ENCODE data around the gene CCDC85C.

The CCDC85C gene

DNA sequence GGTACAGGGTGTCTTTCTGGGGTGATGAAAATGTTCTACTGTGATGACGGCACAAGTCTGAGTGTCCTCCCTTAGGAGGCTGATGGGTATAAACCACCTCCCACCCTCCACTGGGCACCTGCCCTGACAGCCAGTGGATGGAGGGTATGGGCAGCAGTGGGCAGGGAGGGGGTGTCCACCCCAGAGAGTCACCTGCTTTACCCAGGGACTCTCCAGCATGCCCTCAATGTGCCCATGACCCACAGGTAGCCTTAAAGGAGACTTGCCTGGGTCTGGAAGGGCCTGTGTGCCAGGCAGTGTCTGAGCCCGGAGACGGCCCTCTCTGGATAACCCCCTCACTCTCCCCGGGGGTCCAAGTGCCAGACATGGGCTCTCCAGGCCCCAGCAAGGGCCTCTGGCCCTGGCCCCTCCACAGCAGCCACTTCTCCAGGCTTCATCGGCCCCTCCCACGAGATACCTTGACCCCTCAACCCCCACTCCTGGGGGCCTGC is 84.0 kb downstream of the CCDC85C start:
- no peak for DNase-seq

- DNase-seq = no peak
These were observed 84.6 kb downstream of the CCDC85C start for GRCh38 chr14:99519347-99519881.

GRCh38 chr14:99518441-99519346 is 85.3 kb downstream of the CCDC85C start:
- DNase-seq = no peak

DNA sequence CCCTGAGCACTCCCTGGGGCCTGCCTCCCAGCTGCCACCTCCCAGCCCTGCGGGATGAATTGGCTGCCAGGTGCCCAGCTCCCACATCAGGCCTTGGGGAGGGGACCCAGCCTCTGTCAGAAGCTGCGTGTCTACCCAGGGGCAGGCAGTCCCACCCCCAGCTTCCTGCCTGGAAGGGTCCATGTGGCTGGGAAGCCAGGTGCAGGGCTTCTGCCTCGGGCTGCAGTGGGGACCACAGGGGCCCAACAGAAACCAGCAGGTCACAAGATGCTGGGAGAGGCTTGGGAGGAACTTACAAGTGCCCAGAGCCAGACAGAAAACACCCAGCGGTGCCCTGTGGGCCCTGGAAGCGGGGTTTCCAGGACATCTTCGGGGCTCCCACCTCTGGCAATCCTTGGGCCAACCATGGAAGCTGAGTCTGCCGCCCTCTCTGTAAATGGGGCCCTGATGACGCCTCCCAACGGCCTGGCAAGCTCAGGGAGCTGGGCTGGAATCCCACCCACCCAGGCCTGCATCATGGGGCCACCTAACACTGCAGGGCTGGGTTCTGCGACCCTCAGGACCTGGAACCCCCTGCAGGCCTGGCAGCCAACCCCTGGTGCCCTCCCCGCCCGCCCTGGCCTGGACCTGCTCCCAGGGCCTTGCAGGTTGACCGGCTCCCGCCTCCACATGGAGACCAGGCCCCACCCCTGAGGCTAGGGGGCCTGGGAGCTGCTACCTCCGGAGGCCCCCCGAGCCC is 86.2 kb downstream of the CCDC85C start:
- no peak for DNase-seq

DNA sequence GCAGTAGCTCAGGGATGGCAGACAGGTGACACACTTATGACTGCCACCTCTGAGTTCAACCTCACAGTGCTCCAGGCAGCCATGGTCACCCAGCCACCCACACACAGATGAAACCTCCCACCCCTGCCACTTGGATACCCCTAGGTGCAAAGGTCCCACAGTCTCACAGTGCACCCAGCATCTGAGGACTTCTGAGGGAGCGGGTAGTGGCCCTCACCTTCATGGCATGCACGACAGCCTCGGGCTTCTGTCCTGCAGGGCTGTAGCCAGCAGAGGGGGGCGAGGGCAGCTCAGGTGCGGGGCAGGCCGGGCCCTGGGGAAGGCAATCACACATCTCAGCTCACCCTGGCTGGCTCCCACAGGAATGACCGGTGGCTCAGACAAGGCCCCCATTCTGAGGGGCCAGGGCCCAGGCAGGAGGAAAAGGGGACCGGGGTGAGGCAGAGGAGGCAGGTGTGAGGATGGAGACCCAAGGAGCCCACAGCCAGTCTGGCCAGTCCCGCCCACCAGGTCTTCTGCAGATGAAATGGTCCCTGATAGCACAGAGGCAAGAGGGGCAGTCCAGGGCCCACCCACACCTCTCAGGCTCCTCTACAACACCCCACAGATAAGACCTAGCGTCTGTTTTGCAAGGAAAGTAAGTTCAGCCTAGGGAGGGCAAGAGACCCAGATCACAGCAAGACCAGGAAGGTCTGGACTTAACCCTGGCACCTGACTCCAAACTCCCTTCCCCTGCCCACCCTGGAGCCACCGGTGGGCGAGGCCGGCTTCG is 87.0 kb downstream of the CCDC85C start:
- DNase-seq = no peak

DNA sequence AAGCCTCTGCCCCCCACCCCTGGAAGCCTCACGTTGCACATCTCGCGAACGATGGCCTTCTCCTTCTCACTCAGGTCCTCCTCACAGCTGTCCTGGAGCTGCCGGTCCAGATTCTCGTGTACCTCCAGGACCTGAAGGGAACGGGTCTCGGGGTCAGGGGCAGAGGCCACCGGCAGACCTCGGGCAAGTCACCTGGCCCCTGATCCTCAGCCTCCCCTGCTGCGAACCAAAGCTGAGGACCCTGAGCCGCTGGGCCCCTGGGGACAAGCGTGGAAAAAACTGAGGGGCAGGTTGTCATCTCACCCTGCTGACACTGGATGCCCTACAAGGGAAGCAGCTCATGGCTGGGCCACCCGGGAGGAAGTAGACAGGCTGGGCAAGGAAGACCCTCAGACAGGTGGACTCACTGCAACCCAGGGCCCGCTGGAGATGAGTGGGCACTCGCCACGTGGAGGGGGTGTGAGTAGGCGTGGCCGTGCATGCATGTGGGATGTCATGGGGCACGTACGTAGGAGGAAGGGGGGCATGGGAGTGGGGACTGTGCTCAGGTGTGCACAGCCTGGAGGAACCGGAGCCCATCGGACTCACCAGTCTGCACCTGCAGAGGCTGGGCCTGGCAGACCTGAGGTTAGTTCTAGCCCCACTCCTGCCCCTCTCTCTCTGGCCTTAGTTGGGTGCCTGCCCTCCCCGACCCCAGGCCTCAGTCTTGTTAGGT is 87.7 kb downstream of the CCDC85C start:
- no peak for DNase-seq

DNA sequence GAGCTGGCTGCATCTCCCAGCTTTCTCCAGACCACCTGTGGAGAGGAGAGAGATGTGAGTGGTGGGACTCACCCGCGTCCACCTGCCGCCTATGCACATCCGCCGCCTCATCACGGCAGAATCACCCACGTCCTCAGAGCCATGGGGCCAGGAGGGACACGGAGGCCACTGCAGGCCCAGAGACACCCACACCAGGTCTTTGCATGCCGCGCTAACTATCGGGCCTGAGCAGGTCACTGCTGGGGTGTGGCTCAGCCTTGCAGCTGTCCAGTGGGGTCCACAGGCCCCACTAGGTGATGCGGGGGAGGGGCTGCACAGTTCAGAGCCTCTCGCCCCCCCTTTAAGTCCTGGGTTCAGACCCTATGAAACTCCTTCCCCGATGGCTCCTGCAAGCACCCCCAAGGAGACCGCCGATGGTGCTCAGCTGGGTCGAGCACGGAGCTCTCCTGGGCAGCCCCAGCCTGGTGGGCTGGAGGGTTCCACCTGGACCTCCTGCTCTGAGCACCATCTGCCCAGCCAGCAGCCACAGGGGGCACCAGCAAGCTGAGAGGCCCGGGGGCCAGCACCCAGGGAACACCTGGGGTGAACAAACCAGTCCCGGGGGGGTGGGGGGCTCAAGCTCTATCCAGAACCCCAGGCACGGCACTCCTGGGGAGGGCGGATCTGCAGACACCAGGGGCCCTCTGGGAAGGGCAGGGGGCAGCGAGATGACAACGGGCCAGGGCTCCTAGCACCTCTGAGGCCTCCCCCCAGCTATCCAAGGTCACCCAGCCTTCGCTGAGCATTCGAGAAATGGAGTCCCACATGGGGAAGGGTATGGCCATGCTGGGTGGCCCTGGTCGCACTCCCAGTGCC is 88.5 kb downstream of the CCDC85C start:
- no peak for DNase-seq

DNA sequence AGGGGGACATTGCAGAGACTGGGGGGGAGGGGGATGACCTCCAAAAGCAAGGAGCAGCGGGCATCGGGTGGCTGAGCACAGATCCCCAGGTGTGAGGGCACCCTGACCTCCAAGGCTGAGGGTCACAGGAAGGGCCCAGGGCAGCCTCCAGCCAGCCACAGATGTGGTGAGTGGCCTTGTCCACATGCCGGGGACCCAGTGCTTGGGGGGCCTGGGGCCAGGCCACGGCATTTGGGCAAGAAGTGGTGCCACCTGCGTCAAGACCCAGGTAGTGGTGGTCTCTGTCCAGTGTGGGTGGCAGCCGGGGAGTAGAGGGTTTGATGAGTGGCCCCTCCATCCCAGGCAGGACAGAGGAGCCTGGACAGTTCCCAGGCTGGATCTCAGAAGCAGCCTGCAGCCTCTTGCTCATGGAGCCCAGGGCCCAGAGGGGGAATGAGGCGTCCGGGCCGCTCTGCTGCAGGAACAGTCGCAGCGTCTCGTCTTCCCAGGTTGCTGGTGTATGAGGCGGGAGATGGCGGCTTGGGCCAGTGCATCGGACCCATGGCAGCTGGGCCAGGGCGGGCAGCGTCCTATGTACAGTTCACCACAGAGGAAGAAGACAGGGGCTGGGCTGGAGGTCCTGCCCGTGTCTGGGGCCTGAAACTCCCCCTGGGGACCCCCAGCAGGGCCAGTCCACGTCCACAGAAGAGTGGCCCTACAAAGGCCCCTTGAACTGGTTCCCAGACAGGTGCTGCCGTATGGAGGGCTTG is 89.3 kb downstream of the CCDC85C start:
- DNase-seq = no peak

DNA sequence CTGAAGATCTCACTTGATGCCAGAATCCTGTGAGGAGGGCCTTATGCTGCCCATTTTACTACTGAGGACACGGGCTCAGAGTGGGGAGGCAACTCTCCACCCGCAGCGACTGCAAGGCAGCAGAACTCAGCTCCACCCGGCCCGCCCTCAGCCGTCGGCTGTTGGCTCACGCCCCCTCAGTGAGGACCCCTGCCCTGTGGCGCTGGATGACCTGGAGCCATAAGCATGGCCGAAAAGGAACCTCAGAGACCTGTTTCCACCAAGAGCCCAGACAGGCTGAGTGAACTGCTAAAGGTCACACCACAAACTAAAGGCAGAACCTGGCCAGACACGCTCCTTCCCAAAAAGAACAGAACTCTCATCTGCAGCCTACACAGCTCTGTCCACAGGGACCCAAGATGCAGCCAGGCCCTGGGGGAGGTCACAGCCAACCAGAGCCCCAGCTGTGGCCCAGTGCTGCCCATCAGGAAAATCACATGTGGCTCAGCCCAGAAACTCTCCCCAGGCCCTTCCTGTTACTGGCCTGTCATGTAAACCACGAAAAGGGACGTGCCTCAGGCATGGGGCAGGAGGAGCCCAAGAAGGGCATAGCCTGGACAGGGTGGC is 90.0 kb downstream of the CCDC85C start:
- no peak for DNase-seq

GRCh38 chr14:99513183-99513694 is 90.8 kb downstream of the CCDC85C start:
- no peak for DNase-seq

- DNase-seq = no peak
These were observed 91.3 kb downstream of the CCDC85C start for GRCh38 chr14:99512571-99513182.

- DNase-seq = no peak
These were observed 91.9 kb downstream of the CCDC85C start for GRCh38 chr14:99512110-99512449.

DNA sequence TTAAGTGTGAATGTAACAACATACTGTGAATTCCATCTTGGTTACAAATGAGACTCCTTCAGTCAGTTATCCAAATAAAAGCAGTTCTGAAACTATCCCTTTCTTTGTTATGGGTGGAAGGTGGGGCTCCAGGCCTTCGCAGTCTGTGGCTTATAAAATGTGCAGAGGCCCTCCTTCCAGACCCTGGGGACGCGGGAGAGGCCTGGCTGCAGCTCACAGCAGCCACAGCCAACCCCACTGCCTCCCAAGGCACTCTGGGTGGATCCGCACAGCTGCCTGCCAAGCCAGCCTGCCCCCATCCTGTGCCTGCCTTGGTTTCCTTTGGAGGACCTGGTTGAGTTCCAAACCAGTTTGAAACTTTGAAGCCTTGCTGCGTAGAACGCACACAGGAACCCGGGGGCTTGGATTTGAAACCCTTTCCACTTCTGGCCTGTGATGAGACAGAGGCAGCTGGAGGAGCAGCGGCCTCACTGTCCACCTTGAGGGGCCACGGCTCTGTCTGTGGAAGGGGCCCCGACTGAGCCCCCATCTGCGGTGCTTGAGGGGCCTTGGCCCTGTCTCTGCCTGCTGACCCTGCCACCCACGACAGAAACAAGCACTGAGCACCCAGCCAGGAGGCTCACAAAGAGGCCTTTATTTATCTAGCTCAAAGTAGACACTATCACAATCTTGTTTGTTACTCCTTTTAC is 92.4 kb downstream of the CCDC85C start:
- no peak for DNase-seq

DNA sequence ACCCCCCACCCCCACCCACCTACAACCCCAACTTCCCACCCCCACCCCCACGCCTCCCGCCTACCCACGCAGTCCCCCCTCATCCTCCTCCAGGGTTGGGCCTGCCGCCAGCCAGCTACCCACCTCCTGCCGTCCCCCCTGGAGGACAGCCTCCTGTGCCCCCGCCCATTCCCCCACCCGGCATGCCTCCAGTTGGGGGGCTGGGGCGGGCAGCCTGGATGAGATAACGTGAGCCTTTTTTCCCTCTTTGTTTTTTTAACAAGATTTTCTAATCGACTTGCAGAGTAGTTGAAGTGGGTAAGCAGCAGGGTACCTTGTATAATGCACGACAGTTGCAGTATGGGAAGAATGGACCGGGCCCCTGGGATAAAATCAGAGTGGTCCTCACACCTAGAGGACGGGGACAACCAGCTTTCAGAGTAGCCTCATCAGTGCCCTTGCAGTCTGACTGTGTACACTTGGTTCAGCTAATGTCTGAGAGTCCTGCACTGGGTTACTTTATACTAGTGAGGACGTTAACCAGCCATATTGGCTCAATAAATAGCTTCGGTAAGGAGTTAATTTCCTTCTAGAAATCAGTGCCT is 93.4 kb downstream of the CCDC85C start:
- DNase-seq = no peak

- DNase-seq = no peak
These were observed 94.0 kb downstream of the CCDC85C start for GRCh38 chr14:99509871-99510555.

DNA sequence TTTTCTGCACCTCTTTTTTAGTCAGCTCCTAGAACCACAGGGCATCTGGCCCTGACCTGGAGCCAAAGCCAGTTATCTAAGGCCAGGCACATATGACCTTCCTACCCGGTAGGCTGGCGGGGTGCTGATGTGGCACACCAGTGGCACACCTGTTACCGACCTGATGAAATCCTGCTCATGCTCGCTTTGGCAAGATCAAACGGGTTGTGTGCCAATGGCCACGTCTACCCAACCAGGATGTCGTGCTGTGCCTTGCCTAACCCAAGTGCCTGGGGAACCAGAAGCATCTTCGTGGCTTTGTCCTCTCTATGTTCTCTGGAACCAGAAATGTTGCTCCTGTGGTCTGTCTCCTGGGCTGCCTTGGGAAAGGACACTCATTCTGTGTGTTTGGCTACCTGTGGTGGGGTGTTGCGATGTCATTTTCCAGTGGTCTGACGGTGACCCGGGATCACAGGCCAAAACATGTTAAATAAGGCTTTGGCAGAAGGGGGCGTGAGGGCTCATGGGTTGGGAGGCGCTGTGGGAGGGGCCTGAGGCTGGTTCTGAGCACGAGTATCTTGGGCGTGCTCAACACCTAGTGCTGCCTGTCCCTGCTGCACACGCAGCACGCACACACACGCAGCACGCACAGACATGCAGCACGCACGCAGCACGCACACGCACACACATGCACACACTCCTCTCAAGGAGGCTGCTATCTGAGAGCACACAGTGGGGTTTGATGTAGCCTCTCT is 94.9 kb downstream of the CCDC85C start:
- DNase-seq = no peak
